K562 (cell line): ENCODE results near the gene FLRT1. TPM values are rescaled to one million over a fixed set of nuclear protein-coding genes. Genes with fewer than 3 reads are reported as not detected.

Experiments used
- ATAC-seq: fragments of 200-7000 bp; cut with Tn5 transposase; 3 replicates; pipeline ENCODE4 v1.9.1; 2020; ENCODE audit warnings: moderate library complexity
- BruUV-seq: library from RNA; stranded (reverse); fragments of 400-500 nt; replicated peaks from 2 replicates; lab custom pipeline; 2021; lab: Mats Ljungman, UMichigan
- CTCF ChIA-PET: fragments of 300-600 bp; formaldehyde crosslinking; extraction: SDS; loops from one replicate; lab custom pipeline; 2021; ENCODE audit warnings: low intra/inter-chr PET ratio; lab: Yijun Ruan, JAX
- POLR2A ChIA-PET: fragments of 300-600, 350-650 bp; sonication (Branson Sonifier 250); formaldehyde crosslinking; extraction: SDS; loops from one replicate; lab custom pipeline; 2021; ENCODE audit warnings: antibody characterized with exemption, inconsistent platforms; lab: Yijun Ruan, JAX
- DNase-seq, 4 experiments: peaks; one replicate each; pipeline versions ENCODE4 v3.0.0 to v3.0.0-alpha.2; 2011 to 2018; ENCODE audit warnings: low spot score in 3 of 4, mixed read lengths in 3 of 4; ENCODE audit errors: extremely low read depth in 1 of 4
- FAIRE-seq: peaks from 2 replicates; lab custom pipeline; 2011; peaks lifted over from hg19 to GRCh38; lab: Jason Lieb, UNC
- H2AFZ ChIP-seq: 2 replicates; pipeline ENCODE4 v1.6.0; 2011; ENCODE audit warnings: low read depth, low read length, control low read depth, inconsistent platforms
- H3K27ac ChIP-seq: fragments of 200-600 bp; 3 replicates; pipeline ENCODE4 v1.8.0; 2011; ENCODE audit warnings: low read depth, mild to moderate bottlenecking, control low read depth, inconsistent platforms, low read length, moderate library complexity, mixed read lengths; ENCODE audit errors: extremely low read depth
- H3K27me3 ChIP-seq, 2 experiments: fragments of 300-600 bp in 1 of 2; 2 replicates in 1 of 2; 3 replicates in 1 of 2; pipeline versions ENCODE4 v1.6.0 to v1.8.0; 2011; ENCODE audit warnings: inconsistent platforms in 2 of 2, low read length in 2 of 2, mild to moderate bottlenecking in 1 of 2, mixed read lengths in 1 of 2, moderate library complexity in 1 of 2; ENCODE audit not compliant: control insufficient read depth in 2 of 2, insufficient read depth in 2 of 2
- H3K36me3 ChIP-seq: fragments of 300-600 bp; 3 replicates; pipeline ENCODE4 v1.8.0; 2011; ENCODE audit warnings: mild to moderate bottlenecking, low read length, inconsistent platforms; ENCODE audit not compliant: control insufficient read depth, insufficient read depth
- H3K4me1 ChIP-seq, 2 experiments: fragments of 200-600 bp in 1 of 2; replicated peaks in 1 of 2; 2 replicates in 1 of 2; 3 replicates in 1 of 2; pipeline versions ENCODE4 v1.5.1 to v1.8.0; 2011; ENCODE audit warnings: inconsistent platforms in 2 of 2, low read length in 2 of 2, mild to moderate bottlenecking in 1 of 2, mixed read lengths in 1 of 2, moderate library complexity in 1 of 2; ENCODE audit not compliant: control insufficient read depth in 2 of 2, insufficient read depth in 2 of 2
- H3K4me2 ChIP-seq: 2 replicates; pipeline ENCODE4 v1.6.1; 2011; ENCODE audit warnings: low read length, control low read depth, inconsistent platforms, mixed read lengths; ENCODE audit not compliant: insufficient read depth
- H3K4me3 ChIP-seq: fragments of 200-600 bp; sonication (generic), shearing (Covaris generic); 2 replicates; pipeline ENCODE4 v1.5.1; 2016; ENCODE audit warnings: control low read depth, inconsistent platforms
- H3K79me2 ChIP-seq: fragments of 200-600 bp; 3 replicates; pipeline ENCODE4 v1.8.0; 2011; ENCODE audit warnings: low read length, inconsistent platforms; ENCODE audit not compliant: control insufficient read depth, insufficient read depth
- H3K9ac ChIP-seq, 2 experiments: 2 replicates each; pipeline versions ENCODE4 v1.6.0 to v1.6.1; 2011; ENCODE audit warnings: low read depth in 2 of 2, low read length in 2 of 2, control low read depth in 1 of 2, inconsistent platforms in 1 of 2, mild to moderate bottlenecking in 1 of 2, mixed read lengths in 1 of 2; ENCODE audit not compliant: insufficient read depth in 1 of 2
- H3K9me1 ChIP-seq: one replicate; pipeline ENCODE4 v1.6.0; 2011; ENCODE audit warnings: inconsistent platforms, mild to moderate bottlenecking, low read length, moderate library complexity; ENCODE audit not compliant: control insufficient read depth, insufficient read depth
- H3K9me3 ChIP-seq: replicated peaks from 2 replicates; pipeline ENCODE4 v1.5.1; 2011; ENCODE audit warnings: low read depth, low read length, inconsistent platforms; ENCODE audit not compliant: control insufficient read depth, insufficient read depth
- H4K20me1 ChIP-seq: replicated peaks from 2 replicates; pipeline ENCODE4 v1.6.1; 2011; ENCODE audit warnings: low read length, inconsistent platforms, mixed read lengths; ENCODE audit not compliant: control insufficient read depth, insufficient read depth
- ATF4 ChIP-seq: fragments of 450-650 bp; formaldehyde crosslinking; IDR thresholded peaks from 2 replicates; pipeline ENCODE4 v1.4.0; 2022; ENCODE audit warnings: mild to moderate bottlenecking, moderate library complexity
- CTCF ChIP-seq, 3 experiments: IDR thresholded peaks in 2 of 3; conservative IDR thresholded peaks in 1 of 3; 2 replicates each; pipeline ENCODE4 v1.5.1; 2011 to 2012; ENCODE audit warnings: low read length in 3 of 3, mild to moderate bottlenecking in 3 of 3, control low read depth in 2 of 3, improper control_type of control experiment in 1 of 3, inconsistent platforms in 1 of 3, low read depth in 1 of 3, mixed read lengths in 1 of 3, moderate library complexity in 1 of 3; ENCODE audit not compliant: insufficient read depth in 2 of 3
- MTA2 ChIP-seq: fragments of 450-650 bp; IDR thresholded peaks from 2 replicates; pipeline ENCODE4 v1.6.1; 2016; ENCODE audit warnings: low read depth
- PCBP1 ChIP-seq: fragments of 200-400 bp; formaldehyde crosslinking; IDR thresholded peaks from 2 replicates; pipeline ENCODE4 v1.6.1; 2018; ENCODE audit warnings: mild to moderate bottlenecking, low read depth, low read length; ENCODE audit not compliant: poor library complexity, severe bottlenecking
- RAD21 ChIP-seq, 2 experiments: fragments of 250-450 bp in 1 of 2; fragments of 450-650 bp in 1 of 2; sonication (Bioruptor Pico) in 1 of 2; formaldehyde crosslinking in 1 of 2; IDR thresholded peaks in 1 of 2; conservative IDR thresholded peaks in 1 of 2; 2 replicates each; pipeline versions ENCODE4 v1.4.0 to v1.8.0; 2020 to 2022; ENCODE audit warnings: mild to moderate bottlenecking in 2 of 2, moderate library complexity in 1 of 2
- SMC3 ChIP-seq: conservative IDR thresholded peaks from 2 replicates; pipeline ENCODE4 v1.6.1; 2011; ENCODE audit warnings: low read depth, low read length, improper control_type of control experiment; ENCODE audit not compliant: insufficient read depth
- WGBS: fragments of 100-300 bp; shearing (Covaris generic); methylation state at CpG from one replicate; pipeline ENCODE4 v1.1.6; 2016; ENCODE audit warnings: low coverage, mixed read lengths; ENCODE audit not compliant: insufficient coverage; ENCODE audit errors: missing lambda C conversion rate; 5-methylcytosine and 5-hydroxymethylcytosine counted together
- in situ Hi-C: fragments of 300-500 bp; cut with MboI; formaldehyde crosslinking; loops from 4 replicates; pipeline ENCODE4 v1.15.0; 2018; ENCODE audit warnings: inconsistent platforms, mixed read lengths
- intact Hi-C: fragments of 100-400 bp; cut with micrococcal nuclease; formaldehyde crosslinking; loops from 2 replicates; pipeline ENCODE4 v1.14.2; 2022
- polyA plus RNA-seq, 8 experiments: library from polyadenylated mRNA; depleted of rRNA in 4 of 8; stranded (reverse) in 5 of 8; unstranded in 3 of 8; fragments of >200 nt; fragmentation: Nextera tagmentation in 2 of 8; fragmentation: Illumina TruSeq in 1 of 8; extraction: Ambion mirVana in 2 of 8; extraction: Trizol in 1 of 8; gene quantifications; 2 replicates each; pipeline versions ENCODE4 v1.2.1 to v1.2.3, GENCODE V29; 2011 to 2014; ENCODE audit warnings: inconsistent platforms in 1 of 8, missing spikeins in 1 of 8
- total RNA-seq, 7 experiments: library from RNA; depleted of rRNA in 6 of 7; stranded (reverse); fragments of >200 nt in 6 of 7; fragmentation: Illumina TruSeq in 2 of 7; extraction: Trizol in 2 of 7; gene quantifications; 2 replicates each; pipeline versions ENCODE4 v1.2.1 to v1.2.3, GENCODE V29; 2011 to 2021; ENCODE audit warnings: low replicate concordance in 1 of 7
- TF ChIP-seq, protein P1 (sequence below): sonication (generic); formaldehyde crosslinking; IDR thresholded peaks from 2 replicates; pipeline ENCODE4 v1.8.1; 2023; ENCODE audit warnings: mild to moderate bottlenecking, missing genetic modification reagents

FLRT1 gene
- total and polyA plus RNA-seq, 9 of the 15 experiments (the other 6 are each of a cell fraction or from before 2014, with no cell fraction given) = not detected

- H3K4me3 ChIP-seq = no peak overlapping the region
- FAIRE-seq (no peak), ATAC-seq (peak; percentile 74), DNase-seq (peak; percentile 37 to 62 (median 52))
- H3K9me3 ChIP-seq = no peaks in the 10 kb centered on the region
- no peak overlapping the region for H2AFZ ChIP-seq
- 43% methylated on average over 14 of the region's 20 CpGs for WGBS
- intact Hi-C loops (loop anchor here (5.0 kb wide), 1 partner anchor 106 kb away; no protein-coding TSS in a partner anchor), in situ Hi-C loops (no loop called here)
- no peaks in the 10 kb centered on the region for H3K79me2 ChIP-seq
- ChIA-PET POLR2A (interaction anchor here (0.7 to 1.5 kb wide), 3 partner anchors 11 to 53 kb away, joined by 3 read pairs; no protein-coding TSS in a partner anchor), CTCF (interaction anchor here (0.6 to 1.3 kb wide), 2 partner anchors 109 to 163 kb away, joined by 4 to 5 read pairs; no protein-coding TSS in a partner anchor)
- H3K4me2 ChIP-seq = no peak overlapping the region
- H3K27me3 ChIP-seq = peaks cover 5 to 12% of the 10 kb centered on the region in 2 experiments; a peak in 1 of 5 replicates
- no peaks in the 10 kb centered on the region for H3K36me3 ChIP-seq
- H3K27ac ChIP-seq = no peak overlapping the region
- BruUV-seq = no TSS peak
- H4K20me1 ChIP-seq = peaks cover 49% of the 10 kb centered on the region
- no peak overlapping the region for H3K9ac ChIP-seq
- no peaks in the 10 kb centered on the region for H3K9me1 ChIP-seq
- peaks cover 0 to 43% of the 10 kb centered on the region in 2 experiments; a peak in 2 of 5 replicates for H3K4me1 ChIP-seq
- TF ChIP-seq, protein P1, sequence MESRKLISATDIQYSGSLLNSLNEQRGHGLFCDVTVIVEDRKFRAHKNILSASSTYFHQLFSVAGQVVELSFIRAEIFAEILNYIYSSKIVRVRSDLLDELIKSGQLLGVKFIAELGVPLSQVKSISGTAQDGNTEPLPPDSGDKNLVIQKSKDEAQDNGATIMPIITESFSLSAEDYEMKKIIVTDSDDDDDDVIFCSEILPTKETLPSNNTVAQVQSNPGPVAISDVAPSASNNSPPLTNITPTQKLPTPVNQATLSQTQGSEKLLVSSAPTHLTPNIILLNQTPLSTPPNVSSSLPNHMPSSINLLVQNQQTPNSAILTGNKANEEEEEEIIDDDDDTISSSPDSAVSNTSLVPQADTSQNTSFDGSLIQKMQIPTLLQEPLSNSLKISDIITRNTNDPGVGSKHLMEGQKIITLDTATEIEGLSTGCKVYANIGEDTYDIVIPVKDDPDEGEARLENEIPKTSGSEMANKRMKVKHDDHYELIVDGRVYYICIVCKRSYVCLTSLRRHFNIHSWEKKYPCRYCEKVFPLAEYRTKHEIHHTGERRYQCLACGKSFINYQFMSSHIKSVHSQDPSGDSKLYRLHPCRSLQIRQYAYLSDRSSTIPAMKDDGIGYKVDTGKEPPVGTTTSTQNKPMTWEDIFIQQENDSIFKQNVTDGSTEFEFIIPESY (CRISPR knock-in tag) = peak; percentile 50; the same call in 1 of the 2 replicates
- no peak for TF ChIP-seq PCBP1
- no peak for TF ChIP-seq MTA2
- no peak for TF ChIP-seq ATF4 (CRISPR knock-in tag)
- TF ChIP-seq SMC3 = 0 out of 2 replicates have a peak, but pooled peaks have one; percentile 28
- peak in 1 of 2 experiments; percentile 45; a peak in 2 of 4 replicates for TF ChIP-seq RAD21 (CRISPR knock-in tag; conservative IDR thresholded peaks at IDR 0.05 in 1 of 2, IDR thresholded peaks at IDR 0.05 in 1 of 2)
- TF ChIP-seq CTCF (IDR thresholded peaks at IDR 0.05 in 2 of 3, conservative IDR thresholded peaks at IDR 0.05 in 1 of 3; ENCODE audit: insufficient read depth in 2 of 3, low read depth in 1 of 3, low read length in 3 of 3) = peak; percentile 46 to 59 (median 55); a peak in 3 of 6 replicates
Measured at GRCh38 chr11:64040684-64041322, 5.1 kb downstream of the FLRT1 start.
